ENCODE measurements around the gene RAB3A.

RAB3A gene

DNA sequence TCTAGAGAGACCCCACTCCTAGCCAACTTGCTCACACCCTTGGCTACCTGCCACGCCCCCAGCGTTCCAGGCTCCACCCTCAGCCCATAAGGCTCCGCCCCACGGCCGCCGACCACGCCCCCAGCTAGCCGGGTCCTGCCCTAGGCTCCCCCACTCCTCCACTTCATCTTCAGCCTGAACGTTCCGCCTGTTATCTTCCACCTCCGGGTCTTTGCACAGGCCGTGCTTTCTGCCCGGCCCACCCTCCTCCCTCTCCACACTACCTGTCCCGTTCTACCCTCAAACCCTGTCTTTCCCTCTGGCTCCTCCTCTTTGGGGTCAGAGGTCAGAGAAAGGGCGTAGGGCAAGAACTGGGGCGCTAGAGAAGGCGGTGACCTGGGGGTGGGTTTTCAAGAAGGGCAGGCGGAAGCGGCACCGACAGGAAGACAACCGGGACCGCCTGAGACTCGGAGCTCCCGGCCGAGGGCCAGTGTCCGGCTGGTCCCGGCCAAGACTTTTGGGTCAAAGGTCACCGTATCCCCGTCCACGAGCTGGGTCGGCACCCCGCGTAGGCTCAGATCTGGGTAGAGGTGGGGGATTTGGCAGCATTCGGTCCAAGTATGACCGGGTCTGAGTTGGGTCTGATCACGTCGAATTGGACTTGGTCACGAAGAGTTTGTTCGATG lies 20.1 kb upstream of the RAB3A start:
- Histone ChIP-seq H3K27me3 (ENCODE audit: control insufficient read depth in 1 of 2, insufficient read depth in 2 of 2, low read length in 2 of 2) (peaks cover 21 to 24% of the 10 kb centered on the region in 2 donors), H3K27ac (ENCODE audit: low read depth, low read length) (no peak overlapping the region), H3K4me1 (ENCODE audit: control insufficient read depth in 1 of 2, insufficient read depth in 2 of 2, low read length in 2 of 2) (peaks cover 8 to 19% of the 10 kb centered on the region in 2 donors), H3K36me3 (ENCODE audit: control insufficient read depth in 1 of 2, insufficient read depth in 2 of 2, low read length in 2 of 2) (no peaks in the 10 kb centered on the region), H3K9me3 (ENCODE audit: control insufficient read depth in 1 of 2, low read length in 2 of 2) (no peaks in the 10 kb centered on the region), H3K9ac (ENCODE audit: low read depth in 1 of 2, low read length in 2 of 2) (peak overlapping the region; percentile 57 to 80), H3K4me3 (ENCODE audit: low read depth in 1 of 2, low read length in 2 of 2) (peak overlapping the region; percentile 58 to 78)

DNA sequence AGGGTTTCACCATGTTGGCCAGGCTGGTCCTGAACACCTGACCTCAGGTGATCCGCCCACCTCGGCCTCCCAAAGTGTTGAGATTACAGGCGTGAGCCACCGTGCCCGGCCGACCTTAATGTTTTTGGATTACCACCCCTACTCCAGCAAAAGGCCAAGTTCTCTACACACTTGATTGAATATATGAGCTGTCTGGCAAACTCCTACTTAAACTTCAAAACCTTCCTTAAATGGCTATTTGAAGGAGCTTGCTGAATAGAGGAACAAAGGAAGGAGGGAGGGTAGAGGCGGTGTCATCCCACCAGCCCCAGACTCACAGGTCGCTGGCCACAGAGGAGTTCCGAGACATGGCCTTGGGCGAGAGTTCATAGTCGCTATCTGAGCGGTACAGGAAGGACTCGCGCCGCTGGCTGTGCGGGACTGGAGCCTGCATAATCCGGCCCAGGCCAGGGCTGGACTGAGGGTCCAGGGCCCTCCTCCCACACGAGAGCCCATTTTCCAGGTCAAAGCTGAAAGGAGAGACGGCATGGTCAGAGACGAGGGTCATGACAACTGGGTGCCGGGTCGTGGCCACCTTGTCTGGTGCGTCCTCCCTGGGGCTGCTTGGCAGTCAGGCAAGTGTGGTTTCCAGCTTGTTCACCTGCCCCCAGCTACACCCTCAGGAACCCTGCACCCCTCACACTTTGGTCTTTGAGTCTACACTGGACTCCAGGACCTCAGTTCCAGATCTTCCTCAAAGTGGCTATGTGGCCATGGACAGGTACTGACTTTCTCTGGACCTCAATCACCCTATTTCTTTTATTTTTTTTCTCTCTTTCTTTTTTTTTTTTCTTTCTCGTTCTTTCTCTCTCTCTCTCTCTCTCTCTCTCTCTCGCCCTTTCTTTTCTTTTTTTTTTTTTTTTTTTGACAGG lies 18.2 kb upstream of the RAB3A start:
- Histone ChIP-seq H3K4me1 (ENCODE audit: control insufficient read depth in 1 of 2, insufficient read depth in 2 of 2, low read length in 2 of 2) (peaks cover 8 to 19% of the 10 kb centered on the region in 2 donors), H3K27me3 (ENCODE audit: control insufficient read depth in 1 of 2, insufficient read depth in 2 of 2, low read length in 2 of 2) (peaks cover 21 to 22% of the 10 kb centered on the region in 2 donors), H3K4me3 (ENCODE audit: low read depth in 1 of 2, low read length in 2 of 2) (no peak overlapping the region), H3K9me3 (ENCODE audit: control insufficient read depth in 1 of 2, low read length in 2 of 2) (no peaks in the 10 kb centered on the region), H3K36me3 (ENCODE audit: control insufficient read depth in 1 of 2, insufficient read depth in 2 of 2, low read length in 2 of 2) (no peaks in the 10 kb centered on the region), H3K9ac (ENCODE audit: low read depth in 1 of 2, low read length in 2 of 2) (no peak overlapping the region), H3K27ac (ENCODE audit: low read depth, low read length) (no peak overlapping the region)

DNA sequence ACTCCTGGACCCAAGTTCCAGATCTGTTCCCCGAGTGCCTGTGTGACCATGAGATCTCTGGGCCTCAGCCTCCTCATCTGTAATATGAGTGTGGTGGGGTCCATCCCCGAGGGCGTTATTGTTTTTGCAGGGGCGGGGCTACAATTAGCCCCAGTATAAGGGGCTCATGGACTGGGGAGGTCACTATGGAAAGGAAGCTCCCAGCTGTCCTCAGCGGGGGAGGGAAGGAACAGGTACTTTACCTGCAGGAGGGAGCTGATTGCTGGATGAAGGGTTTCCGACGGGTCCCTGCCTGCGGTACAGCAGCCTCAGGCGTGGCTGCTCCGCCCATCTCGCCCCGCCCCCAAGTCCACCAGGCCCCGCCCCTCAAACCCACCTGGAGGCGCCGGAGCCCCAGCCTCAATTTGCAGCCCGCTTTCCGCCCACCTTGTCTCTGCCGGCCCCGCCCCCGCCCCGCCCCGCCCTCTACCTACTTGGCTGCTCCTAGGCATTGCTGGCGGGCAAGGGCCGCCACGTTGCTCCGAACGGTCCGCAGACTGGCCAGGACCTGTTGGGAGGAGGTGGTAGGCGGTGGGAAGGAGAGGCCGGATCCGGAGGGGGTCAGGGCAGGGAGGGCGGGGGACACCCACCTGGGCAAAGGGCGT lies 16.9 kb upstream of the RAB3A start:
- no peak overlapping the region for H3K27ac ChIP-seq (ENCODE audit: low read depth, low read length)
- peaks cover 8 to 16% of the 10 kb centered on the region in 2 donors for H3K4me1 ChIP-seq (ENCODE audit: control insufficient read depth in 1 of 2, insufficient read depth in 2 of 2, low read length in 2 of 2)
- no peak overlapping the region for H3K4me3 ChIP-seq (ENCODE audit: low read depth in 1 of 2, low read length in 2 of 2)
- peaks cover 15% of the 10 kb centered on the region in 2 donors for H3K27me3 ChIP-seq (ENCODE audit: control insufficient read depth in 1 of 2, insufficient read depth in 2 of 2, low read length in 2 of 2)
- no peaks in the 10 kb centered on the region for H3K36me3 ChIP-seq (ENCODE audit: control insufficient read depth in 1 of 2, insufficient read depth in 2 of 2, low read length in 2 of 2)
- H3K9ac ChIP-seq (ENCODE audit: low read depth in 1 of 2, low read length in 2 of 2), result no peak overlapping the region
- no peaks in the 10 kb centered on the region for H3K9me3 ChIP-seq (ENCODE audit: control insufficient read depth in 1 of 2, low read length in 2 of 2)

DNA sequence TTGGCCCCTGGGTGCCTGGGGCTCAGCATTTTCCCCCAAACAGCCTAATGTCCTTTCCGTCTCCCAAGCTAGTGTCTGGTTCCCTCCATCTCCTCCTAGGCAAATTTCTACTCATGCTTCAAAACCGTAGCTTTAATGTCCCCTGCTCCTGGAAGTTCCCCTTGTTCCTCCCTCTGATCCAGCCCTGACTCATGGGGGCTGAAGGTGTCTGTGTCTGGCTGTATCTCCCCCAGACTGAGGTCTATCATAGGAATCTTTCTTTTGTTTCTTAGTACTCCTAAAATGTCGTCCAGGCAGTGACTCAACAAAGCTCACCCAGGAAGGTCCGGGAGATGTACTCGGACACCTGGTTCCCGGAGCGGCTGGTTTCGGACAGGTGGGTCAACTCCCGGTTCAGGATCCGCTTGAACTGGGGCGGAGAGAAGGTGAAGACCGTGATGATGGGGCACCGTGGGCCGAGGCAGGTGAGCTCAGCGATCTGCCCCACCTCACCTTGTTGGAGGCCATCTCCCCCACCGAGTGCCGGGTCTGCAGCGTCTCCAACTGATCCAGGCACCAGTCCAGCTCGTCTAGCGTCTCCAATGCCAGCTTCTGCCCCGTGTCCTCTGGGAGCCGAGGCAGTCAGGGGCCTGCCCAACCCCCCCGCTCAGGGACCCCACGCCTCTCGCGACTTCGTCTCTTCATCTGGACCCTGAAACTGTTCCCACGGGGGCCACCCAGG lies 16.2 kb upstream of the RAB3A start:
- H3K4me1 ChIP-seq (ENCODE audit: control insufficient read depth in 1 of 2, insufficient read depth in 2 of 2, low read length in 2 of 2), result peaks cover 5 to 11% of the 10 kb centered on the region in 2 donors
- no peaks in the 10 kb centered on the region for H3K36me3 ChIP-seq (ENCODE audit: control insufficient read depth in 1 of 2, insufficient read depth in 2 of 2, low read length in 2 of 2)
- no peak overlapping the region for H3K9ac ChIP-seq (ENCODE audit: low read depth in 1 of 2, low read length in 2 of 2)
- H3K4me3 ChIP-seq (ENCODE audit: low read depth in 1 of 2, low read length in 2 of 2), result no peak overlapping the region
- H3K27me3 ChIP-seq (ENCODE audit: control insufficient read depth in 1 of 2, insufficient read depth in 2 of 2, low read length in 2 of 2), result peaks cover 8% of the 10 kb centered on the region in 2 donors
- H3K27ac ChIP-seq (ENCODE audit: low read depth, low read length), result no peak overlapping the region
- H3K9me3 ChIP-seq (ENCODE audit: control insufficient read depth in 1 of 2, low read length in 2 of 2), result no peaks in the 10 kb centered on the region

DNA sequence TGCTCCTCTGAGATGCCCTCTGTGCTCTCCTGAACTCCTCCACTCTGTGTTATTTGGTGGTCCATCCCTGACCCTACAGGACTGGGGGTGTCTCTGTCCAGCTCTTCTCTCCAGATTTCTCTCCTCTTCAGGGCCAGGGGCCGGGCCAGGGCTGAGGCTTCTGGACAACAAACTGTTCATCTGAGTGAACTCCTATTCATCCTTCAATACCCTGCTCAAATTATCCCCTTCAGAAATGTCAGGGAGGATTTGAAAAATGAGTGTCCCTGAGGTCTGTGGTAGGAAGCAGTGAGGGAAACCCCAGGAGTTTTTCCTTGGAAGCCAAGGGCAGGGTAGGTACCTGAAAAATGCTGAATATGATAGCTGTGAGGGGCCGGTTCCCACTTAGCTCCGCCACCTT lies 14.8 kb upstream of the RAB3A start:
- Histone ChIP-seq H3K4me1 (ENCODE audit: control insufficient read depth in 1 of 2, insufficient read depth in 2 of 2, low read length in 2 of 2) (no peaks in the 10 kb centered on the region), H3K4me3 (ENCODE audit: low read depth in 1 of 2, low read length in 2 of 2) (no peak overlapping the region), H3K9ac (ENCODE audit: low read depth in 1 of 2, low read length in 2 of 2) (no peak overlapping the region), H3K27me3 (ENCODE audit: control insufficient read depth in 1 of 2, insufficient read depth in 2 of 2, low read length in 2 of 2) (peaks cover 5 to 6% of the 10 kb centered on the region in 2 donors), H3K9me3 (ENCODE audit: control insufficient read depth in 1 of 2, low read length in 2 of 2) (no peaks in the 10 kb centered on the region), H3K27ac (ENCODE audit: low read depth, low read length) (no peak overlapping the region), H3K36me3 (ENCODE audit: control insufficient read depth in 1 of 2, insufficient read depth in 2 of 2, low read length in 2 of 2) (no peaks in the 10 kb centered on the region)

DNA sequence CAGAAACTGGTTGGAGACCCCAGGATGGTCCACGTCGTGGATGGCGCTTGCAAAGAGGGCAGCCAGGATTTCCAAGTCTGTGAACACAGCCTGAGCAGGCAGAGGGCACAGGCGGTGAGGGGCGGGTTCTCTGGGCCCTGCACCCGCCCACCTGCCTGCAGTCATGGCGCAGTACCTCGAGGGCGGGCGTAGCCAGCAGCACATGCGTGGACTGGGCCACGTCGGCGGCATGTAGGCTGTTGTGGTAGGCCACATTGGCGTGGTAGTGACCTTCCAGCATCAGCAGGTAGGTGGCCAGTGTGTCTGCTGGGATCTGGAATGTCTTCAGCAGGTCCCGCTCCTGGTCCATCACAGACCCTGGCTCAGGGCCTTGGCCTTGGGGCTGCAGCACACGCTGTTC lies 14.3 kb upstream of the RAB3A start:
- Histone ChIP-seq H3K9me3 (ENCODE audit: control insufficient read depth in 1 of 2, low read length in 2 of 2) (no peaks in the 10 kb centered on the region), H3K4me1 (ENCODE audit: control insufficient read depth in 1 of 2, insufficient read depth in 2 of 2, low read length in 2 of 2) (no peaks in the 10 kb centered on the region), H3K27ac (ENCODE audit: low read depth, low read length) (no peak overlapping the region), H3K9ac (ENCODE audit: low read depth in 1 of 2, low read length in 2 of 2) (no peak overlapping the region), H3K27me3 (ENCODE audit: control insufficient read depth in 1 of 2, insufficient read depth in 2 of 2, low read length in 2 of 2) (peaks cover 5 to 6% of the 10 kb centered on the region in 2 donors), H3K36me3 (ENCODE audit: control insufficient read depth in 1 of 2, insufficient read depth in 2 of 2, low read length in 2 of 2) (no peaks in the 10 kb centered on the region), H3K4me3 (ENCODE audit: low read depth in 1 of 2, low read length in 2 of 2) (no peak overlapping the region)

DNA sequence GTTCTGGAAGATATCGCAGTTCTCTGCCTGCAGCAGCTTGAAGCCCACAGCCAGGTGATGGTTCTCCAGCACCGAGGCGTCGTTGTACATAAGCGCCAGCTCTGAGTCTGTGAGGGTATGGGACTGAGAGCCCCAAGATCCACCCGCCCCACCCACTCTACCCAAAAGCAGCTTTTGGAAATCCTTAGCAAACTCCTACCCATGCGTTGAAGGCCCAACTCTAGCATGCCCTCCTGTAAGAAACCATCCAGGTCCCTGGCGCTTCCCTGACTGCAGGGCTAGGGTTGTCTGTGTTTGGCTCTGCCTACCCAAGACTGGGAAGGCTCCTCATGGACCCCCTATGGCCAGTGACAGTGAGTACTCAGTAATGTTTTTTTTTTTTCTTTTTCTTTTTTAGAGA lies 12.9 kb upstream of the RAB3A start:
- Histone ChIP-seq H3K9me3 (ENCODE audit: control insufficient read depth in 1 of 2, low read length in 2 of 2) (no peaks in the 10 kb centered on the region), H3K27ac (ENCODE audit: low read depth, low read length) (no peak overlapping the region), H3K27me3 (ENCODE audit: control insufficient read depth in 1 of 2, insufficient read depth in 2 of 2, low read length in 2 of 2) (peaks cover 5 to 6% of the 10 kb centered on the region in 2 donors), H3K36me3 (ENCODE audit: control insufficient read depth in 1 of 2, insufficient read depth in 2 of 2, low read length in 2 of 2) (no peaks in the 10 kb centered on the region), H3K4me1 (ENCODE audit: control insufficient read depth in 1 of 2, insufficient read depth in 2 of 2, low read length in 2 of 2) (no peaks in the 10 kb centered on the region), H3K9ac (ENCODE audit: low read depth in 1 of 2, low read length in 2 of 2) (no peak overlapping the region), H3K4me3 (ENCODE audit: low read depth in 1 of 2, low read length in 2 of 2) (no peak overlapping the region)

DNA sequence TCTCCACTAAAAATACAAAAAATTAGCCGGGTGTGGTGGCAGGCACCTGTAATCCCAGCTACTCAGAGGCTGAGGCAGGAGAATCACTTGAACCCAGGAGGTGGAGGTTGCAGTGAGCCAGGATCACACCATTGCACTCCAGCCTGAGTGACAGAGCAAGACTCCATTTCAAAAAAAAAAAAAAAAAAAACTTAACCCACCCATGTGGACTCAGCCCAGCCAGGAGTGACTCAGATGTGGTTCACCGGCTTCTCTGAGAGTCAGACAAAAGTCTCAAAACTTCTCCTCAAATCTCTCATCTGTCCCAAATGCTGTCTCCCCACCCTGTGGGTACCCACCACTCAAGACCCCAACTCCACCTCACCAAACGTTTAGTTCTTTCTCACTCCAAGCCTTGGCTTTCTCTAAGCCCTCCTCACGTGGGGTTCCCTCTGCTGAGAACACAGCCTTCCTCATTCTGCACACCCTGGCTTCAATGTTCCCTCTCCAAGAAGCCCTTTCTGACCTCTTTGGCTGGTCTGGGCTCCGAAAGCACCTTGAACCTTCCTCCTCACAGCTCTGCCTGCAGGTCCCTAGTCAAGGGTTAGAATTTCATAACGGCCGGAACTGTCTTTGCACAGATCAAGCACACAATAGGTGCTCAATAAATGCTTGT lies 11.1 kb upstream of the RAB3A start:
- H3K27ac ChIP-seq (ENCODE audit: low read depth, low read length), result no peak overlapping the region
- H3K9me3 ChIP-seq (ENCODE audit: control insufficient read depth in 1 of 2, low read length in 2 of 2), result no peaks in the 10 kb centered on the region
- H3K27me3 ChIP-seq (ENCODE audit: control insufficient read depth in 1 of 2, insufficient read depth in 2 of 2, low read length in 2 of 2), result no peaks in the 10 kb centered on the region
- H3K4me1 ChIP-seq (ENCODE audit: control insufficient read depth in 1 of 2, insufficient read depth in 2 of 2, low read length in 2 of 2), result no peaks in the 10 kb centered on the region
- no peak overlapping the region for H3K9ac ChIP-seq (ENCODE audit: low read depth in 1 of 2, low read length in 2 of 2)
- H3K4me3 ChIP-seq (ENCODE audit: low read depth in 1 of 2, low read length in 2 of 2), result no peak overlapping the region
- no peaks in the 10 kb centered on the region for H3K36me3 ChIP-seq (ENCODE audit: control insufficient read depth in 1 of 2, insufficient read depth in 2 of 2, low read length in 2 of 2)

DNA sequence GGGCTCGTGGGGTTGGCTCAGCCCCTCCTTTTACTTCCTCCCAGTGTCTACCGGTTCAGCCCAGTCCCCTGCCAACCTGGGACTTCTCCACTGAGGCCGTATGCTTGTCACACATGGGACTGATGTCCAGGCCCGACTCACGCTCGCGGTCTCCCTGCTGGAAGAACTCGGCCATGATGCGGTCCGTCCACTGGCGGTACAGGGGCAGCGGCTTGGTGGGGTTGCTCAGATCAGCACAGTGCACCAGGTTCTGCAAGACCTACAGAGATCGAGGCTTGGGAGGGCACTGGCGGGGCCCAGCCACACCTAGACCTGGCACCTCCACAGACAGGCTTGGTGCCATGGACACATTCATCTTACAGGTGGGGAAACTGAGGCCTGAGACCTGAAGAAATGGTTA lies 7.8 kb upstream of the RAB3A start:
- Histone ChIP-seq H3K4me3 (ENCODE audit: low read depth in 1 of 2, low read length in 2 of 2) (no peak overlapping the region), H3K9ac (ENCODE audit: low read depth in 1 of 2, low read length in 2 of 2) (no peak overlapping the region), H3K27me3 (ENCODE audit: control insufficient read depth in 1 of 2, insufficient read depth in 2 of 2, low read length in 2 of 2) (no peaks in the 10 kb centered on the region), H3K9me3 (ENCODE audit: control insufficient read depth in 1 of 2, low read length in 2 of 2) (no peaks in the 10 kb centered on the region), H3K36me3 (ENCODE audit: control insufficient read depth in 1 of 2, insufficient read depth in 2 of 2, low read length in 2 of 2) (no peaks in the 10 kb centered on the region), H3K4me1 (ENCODE audit: control insufficient read depth in 1 of 2, insufficient read depth in 2 of 2, low read length in 2 of 2) (no peaks in the 10 kb centered on the region), H3K27ac (ENCODE audit: low read depth, low read length) (no peak overlapping the region)
